GM18870 (cell line): ENCODE results near the gene PRDM16.

Experiments
- ATAC-seq: cut with Tn5 transposase; IDR thresholded peaks from one replicate; pipeline ENCODE4 v1.9.1; 2021; ENCODE audit warnings: moderate library complexity; ENCODE audit not compliant: unreplicated experiment

Gene PRDM16

GRCh38 chr1:3067671-3068563 is 1.1 kb upstream of the PRDM16 start:
- no peak for ATAC-seq

DNA sequence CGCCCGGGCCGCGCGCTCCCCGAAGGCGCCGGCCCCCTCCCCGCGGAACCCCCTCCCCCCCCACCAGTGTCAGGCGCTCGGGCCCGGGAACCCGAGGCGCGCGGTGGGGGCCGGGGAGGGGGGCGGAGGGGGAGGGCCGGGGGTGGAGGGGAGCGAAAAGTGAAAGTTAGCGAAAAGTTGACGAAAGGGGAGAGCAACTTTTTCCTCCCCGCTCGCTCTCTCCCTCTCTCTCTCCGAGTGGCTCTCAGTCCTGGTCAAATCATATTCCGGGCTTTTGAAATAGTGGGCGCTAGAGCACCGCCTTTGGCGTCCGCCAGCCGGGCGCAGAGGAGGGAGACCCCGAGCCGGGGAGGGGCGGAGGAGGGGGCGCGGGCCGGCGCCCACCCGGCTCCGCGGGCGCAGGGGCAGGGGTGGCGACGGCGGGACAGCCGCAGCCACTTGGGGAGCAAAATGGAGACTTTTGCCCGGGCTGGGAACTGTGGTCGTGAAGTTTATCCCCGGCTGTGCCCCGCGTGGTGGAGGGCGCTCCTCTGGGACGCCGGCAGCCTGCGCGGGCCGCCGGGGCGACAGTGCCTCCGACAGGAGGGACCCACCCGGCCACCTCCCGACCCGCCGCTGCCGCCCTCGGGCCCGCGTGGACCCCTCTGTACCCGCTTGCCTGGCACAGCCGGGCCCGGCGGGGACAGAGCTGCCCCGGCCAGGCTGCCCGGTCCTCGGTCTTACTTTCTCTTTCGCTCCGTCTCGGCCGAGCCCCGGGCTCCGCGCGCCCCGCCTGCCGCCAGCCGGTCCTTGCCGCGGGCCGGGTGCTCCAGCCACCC is 697 bp downstream of the PRDM16 start:
- ATAC-seq = no peak

GRCh38 chr1:3070309-3070643 is 1.3 kb downstream of the PRDM16 start:
- no peak for ATAC-seq

GRCh38 chr1:3070644-3071564 is 1.9 kb downstream of the PRDM16 start:
- no peak for ATAC-seq

GRCh38 chr1:3071565-3072390 is 2.8 kb downstream of the PRDM16 start:
- ATAC-seq = no peak

DNA sequence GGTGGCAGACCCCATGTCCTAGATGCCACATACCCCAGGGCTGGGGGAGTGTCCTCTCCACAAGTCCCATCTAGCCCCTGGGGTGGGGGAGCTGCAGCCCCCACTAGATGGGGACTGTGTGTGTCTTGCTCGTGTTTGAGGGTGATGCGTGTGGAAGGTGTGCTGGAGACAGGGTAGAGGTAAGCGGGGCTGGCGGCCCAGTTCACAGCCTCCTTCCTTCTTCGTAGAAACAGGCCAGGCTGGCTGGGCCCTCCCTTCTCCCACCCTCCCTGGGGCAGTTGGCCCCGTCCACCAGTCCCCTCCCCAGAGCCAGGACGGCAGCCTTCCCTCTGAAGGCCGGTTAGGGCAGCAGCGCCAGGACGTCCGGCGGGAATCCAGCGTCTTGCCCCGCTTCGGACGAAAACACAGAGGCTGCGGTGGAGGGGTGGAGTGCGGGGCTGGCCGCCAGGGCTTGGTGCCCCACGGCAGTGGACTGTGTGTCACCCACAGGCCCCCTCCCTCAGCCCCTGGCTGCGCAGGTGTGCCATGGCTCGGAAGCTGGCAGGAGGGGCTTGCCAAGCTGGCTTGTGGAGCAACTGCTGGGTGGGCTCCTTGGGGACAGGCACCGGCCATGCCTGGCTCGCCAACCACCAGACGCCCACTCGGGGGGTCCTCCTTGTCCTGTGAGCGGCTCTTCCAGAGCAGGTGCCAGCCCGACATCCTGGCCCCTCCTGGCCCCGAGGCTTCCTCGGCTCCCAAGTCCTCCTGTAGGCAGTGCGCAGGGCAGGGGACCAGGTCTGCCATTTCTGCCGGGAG is 3.6 kb downstream of the PRDM16 start:
- no peak for ATAC-seq

DNA sequence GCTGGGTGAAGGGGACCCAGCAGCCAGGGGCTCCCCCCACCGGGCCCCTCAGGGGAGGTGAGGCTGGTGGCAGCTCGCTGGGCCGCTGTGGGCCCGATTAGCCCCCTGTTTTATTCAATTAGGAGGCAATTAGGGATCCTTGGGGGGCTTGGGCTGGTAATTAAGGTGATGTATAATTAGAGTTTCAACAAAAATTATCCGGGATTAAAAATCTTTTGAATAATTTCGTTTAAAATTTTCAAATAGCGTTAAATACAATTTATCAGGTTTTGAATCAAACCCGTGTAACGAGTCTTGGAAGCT is 4.1 kb downstream of the PRDM16 start:
- no peak for ATAC-seq

DNA sequence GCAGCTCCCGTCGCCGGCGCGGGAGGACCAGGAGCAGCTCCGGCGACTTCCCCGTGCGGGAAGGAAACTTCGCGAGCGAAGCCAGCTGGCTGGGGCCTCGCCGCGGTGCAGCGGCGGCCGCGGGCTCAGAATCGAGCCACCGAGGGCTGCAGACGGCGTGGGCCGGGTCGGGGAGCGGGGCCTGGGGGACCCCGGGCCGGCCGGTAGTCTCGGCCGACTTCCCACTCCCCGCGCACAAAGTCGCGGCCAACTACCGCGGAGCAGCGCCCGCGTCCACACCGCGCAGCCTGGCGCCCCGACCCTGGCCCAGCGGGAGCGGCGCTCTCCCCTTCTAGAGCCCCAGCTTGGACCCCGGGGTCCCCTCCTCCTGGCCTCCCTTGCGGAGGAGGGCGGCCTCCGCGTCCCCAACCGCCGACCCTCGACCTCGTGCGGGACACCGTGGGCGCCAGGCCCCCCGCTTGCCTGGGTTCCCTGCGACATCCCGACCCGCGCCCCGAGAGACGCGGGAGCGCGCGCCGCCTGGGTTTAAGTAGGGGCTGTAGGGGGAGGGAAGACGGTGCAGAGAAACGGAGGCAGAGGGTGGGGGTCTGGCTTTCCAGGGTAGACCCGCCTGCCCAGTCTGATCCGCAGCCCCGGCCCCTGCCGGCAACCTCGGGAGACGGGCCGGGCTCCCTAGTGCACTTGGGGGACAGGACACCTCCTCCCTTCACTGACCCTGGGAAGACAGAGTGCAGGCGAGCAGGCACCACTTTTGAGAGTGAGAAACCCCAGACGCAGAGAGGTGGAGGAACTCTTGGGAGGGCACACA is 4.7 kb downstream of the PRDM16 start:
- no peak for ATAC-seq

DNA sequence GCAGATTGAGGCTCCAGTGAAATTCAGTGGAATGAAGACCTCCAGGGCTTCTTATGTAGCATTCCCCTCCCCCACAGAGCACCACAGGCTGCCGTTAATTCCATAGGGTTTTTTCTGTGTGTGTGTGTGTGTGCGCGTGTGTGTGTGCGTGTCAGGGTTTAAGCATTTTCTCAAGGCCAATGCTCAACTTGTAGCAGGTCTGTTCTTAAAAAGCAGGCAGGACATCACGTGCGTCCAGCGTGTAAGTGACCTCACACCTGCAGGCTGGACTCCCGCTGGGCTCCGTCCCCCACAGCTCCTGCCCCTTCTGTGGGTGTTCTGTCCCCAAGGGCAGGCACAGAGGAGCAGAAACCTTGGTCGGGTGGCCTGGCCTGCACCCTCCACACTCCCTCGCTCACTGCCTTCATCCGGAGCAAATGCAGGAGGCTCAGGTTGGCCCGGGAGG is 5.3 kb downstream of the PRDM16 start:
- ATAC-seq = no peak

DNA sequence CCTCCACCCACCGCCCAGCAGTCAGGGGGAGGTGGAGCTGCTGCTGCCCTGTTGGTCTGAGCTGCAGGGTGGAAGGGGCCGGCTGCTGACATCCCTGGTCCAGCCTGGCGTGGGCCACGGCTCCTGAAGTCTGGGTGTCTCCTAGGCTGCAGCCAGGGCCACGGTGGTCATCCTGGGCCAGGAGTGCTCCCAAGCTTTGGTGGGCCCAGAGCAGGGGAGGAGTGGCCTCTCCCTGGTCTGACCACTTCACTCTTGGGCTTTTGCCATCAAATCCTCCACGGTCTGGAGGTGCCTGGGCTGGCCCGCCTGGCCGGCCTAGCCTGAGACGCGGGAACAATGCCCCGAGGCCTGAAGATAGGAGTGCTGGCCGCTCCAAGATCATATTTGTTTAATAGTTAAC is 5.8 kb downstream of the PRDM16 start:
- no peak for ATAC-seq

DNA sequence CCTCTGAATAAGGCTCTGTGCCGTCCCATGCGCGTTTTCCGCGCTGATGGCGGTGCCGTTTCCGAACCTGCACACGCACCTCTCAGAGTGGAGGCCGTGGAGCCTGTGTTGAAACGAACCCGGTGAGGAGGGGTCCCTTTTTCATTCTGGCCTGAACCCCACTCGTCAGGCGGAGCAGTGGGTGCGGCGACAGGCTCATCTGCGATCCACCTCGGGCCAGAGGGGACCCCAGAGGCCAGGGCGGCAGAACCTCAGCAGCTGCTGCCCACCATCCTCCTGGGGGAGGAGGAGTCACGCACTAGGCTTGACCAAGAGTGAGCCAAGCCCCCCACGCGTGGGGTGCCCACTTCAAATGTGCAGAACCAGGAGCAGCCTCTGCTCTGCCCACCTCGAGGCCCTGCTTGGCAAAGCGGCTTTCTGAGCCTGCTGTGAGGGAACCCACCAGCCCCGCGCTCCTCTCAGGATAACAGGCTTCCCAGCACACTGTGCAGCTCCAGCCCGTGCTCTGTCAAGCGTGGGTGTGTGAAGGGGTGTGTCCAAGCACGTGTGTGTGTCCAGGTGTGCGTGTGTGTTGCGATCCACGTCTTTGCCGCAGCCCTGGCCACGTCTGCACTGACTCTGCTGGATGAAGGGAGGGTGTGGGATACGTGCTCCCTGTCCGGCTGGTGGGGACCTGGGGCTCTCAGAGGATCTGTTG is 6.8 kb downstream of the PRDM16 start:
- no peak for ATAC-seq

DNA sequence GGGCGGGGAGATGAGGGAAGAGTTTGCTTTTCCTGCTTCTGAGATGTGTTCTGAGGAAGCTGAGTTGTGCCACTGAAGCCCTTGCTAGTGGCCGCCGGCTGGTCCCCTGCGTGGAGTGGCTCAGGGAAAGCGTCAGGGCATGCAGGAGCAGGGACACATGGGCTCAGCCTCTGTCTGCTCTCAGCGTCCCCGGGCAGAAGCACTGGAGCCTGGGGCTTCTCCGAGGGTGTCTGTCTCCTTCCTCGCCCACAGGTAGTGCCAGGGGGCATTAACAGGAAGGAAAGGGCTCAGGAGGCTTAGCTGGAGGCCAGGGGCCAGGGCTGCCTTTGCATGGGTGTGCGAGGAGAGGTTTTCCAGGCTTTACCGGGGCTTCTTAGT is 7.3 kb downstream of the PRDM16 start:
- no peak for ATAC-seq

GRCh38 chr1:3077081-3077480 is 8.1 kb downstream of the PRDM16 start:
- ATAC-seq = no peak

DNA sequence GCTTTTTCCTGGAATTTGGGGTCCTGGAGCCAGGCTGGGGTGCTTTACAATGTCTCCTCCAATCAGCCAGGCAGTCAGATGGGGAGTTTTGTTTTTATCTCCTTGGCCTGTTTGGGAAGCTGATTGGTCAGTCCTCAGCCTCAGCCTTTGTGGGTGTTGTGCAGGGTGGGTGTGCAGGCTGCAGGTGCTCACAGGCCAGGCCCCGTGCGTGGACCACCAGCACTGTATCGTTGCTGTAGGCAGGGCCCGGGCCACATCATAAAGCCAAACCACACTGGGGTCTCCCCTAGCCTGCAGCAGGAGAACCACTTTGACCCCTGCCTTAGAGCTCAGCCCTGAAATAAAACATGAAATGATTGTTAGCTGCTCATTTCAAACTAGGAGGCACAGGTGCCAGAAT is 8.6 kb downstream of the PRDM16 start:
- no peak for ATAC-seq

GRCh38 chr1:3078430-3078861 is 9.4 kb downstream of the PRDM16 start:
- ATAC-seq = no peak

GRCh38 chr1:3078871-3079270 is 9.9 kb downstream of the PRDM16 start:
- ATAC-seq = no peak

GRCh38 chr1:3079381-3080052 is 10.5 kb downstream of the PRDM16 start:
- ATAC-seq = no peak
